GM23248 (cell line): ENCODE measurements around the gene PTOV1. TPM values are rescaled to one million over a fixed set of nuclear protein-coding genes. Genes with fewer than 3 reads are reported as not detected.

ENCODE experiments used
- DNase-seq: peaks from one replicate; pipeline ENCODE4 v3.0.0-alpha.2; 2015
- H2AFZ ChIP-seq: fragments of 200-600 bp; sonication (generic); 2 replicates; pipeline ENCODE4 v1.6.1; 2016; ENCODE audit warnings: antibody characterized with exemption
- H3F3A ChIP-seq: fragments of 200-600 bp; sonication (generic); 2 replicates; pipeline ENCODE4 v1.6.1; 2016; ENCODE audit warnings: mild to moderate bottlenecking, antibody characterized with exemption, mixed run types; ENCODE audit not compliant: insufficient read depth
- H3K27ac ChIP-seq: fragments of 200-600 bp; sonication (generic); 2 replicates; pipeline ENCODE4 v1.5.1; 2016; ENCODE audit warnings: mild to moderate bottlenecking
- H3K27me3 ChIP-seq: fragments of 200-600 bp; sonication (generic); replicated peaks from 2 replicates; pipeline ENCODE4 v1.6.1; 2016; ENCODE audit warnings: mild to moderate bottlenecking; ENCODE audit not compliant: insufficient read depth
- H3K36me3 ChIP-seq: fragments of 200-600 bp; sonication (generic); 2 replicates; pipeline ENCODE4 v1.6.1; 2016; ENCODE audit warnings: low read depth, mild to moderate bottlenecking
- H3K4me1 ChIP-seq: fragments of 200-600 bp; sonication (generic); 2 replicates; pipeline ENCODE4 v1.6.1; 2016; ENCODE audit warnings: mild to moderate bottlenecking; ENCODE audit not compliant: insufficient read depth
- H3K4me2 ChIP-seq: fragments of 200-600 bp; sonication (generic); one replicate; pipeline ENCODE4 v1.6.1; 2016; ENCODE audit warnings: mild to moderate bottlenecking; ENCODE audit not compliant: unreplicated experiment
- H3K4me3 ChIP-seq: fragments of 200-600 bp; sonication (generic); 2 replicates; pipeline ENCODE4 v1.5.1; 2016; ENCODE audit warnings: mild to moderate bottlenecking
- H3K79me2 ChIP-seq: fragments of 200-600 bp; sonication (generic); 2 replicates; pipeline ENCODE4 v1.6.1; 2016; ENCODE audit warnings: mild to moderate bottlenecking; ENCODE audit not compliant: insufficient read depth
- H3K9ac ChIP-seq: fragments of 200-600 bp; sonication (generic); 2 replicates; pipeline ENCODE4 v1.6.1; 2016; ENCODE audit warnings: mild to moderate bottlenecking
- H3K9me2 ChIP-seq: fragments of 200-600 bp; sonication (generic); 2 replicates; pipeline ENCODE4 v1.6.1; 2016; ENCODE audit warnings: mixed run types, mild to moderate bottlenecking, moderate library complexity; ENCODE audit not compliant: insufficient read depth
- H3K9me3 ChIP-seq: fragments of 200-600 bp; sonication (generic); one replicate; pipeline ENCODE4 v1.6.1; 2017; ENCODE audit warnings: low read depth
- H4K20me1 ChIP-seq: fragments of 200-600 bp; sonication (generic); 2 replicates; pipeline ENCODE4 v1.6.0; 2016; ENCODE audit not compliant: insufficient read depth
- EZH2 ChIP-seq: fragments of 200-600 bp; sonication (generic); IDR thresholded peaks from 2 replicates; pipeline ENCODE4 v1.6.1; 2018; ENCODE audit warnings: antibody characterized with exemption, mild to moderate bottlenecking; ENCODE audit not compliant: insufficient read depth, poor library complexity, severe bottlenecking
- EZH2phosphoT487 ChIP-seq: fragments of 200-600 bp; sonication (generic); IDR thresholded peaks from 2 replicates; pipeline ENCODE4 v1.6.1; 2018; ENCODE audit warnings: antibody characterized with exemption, moderate library complexity, mild to moderate bottlenecking, low read depth; ENCODE audit not compliant: insufficient read depth
- WGBS, 2 experiments: methylation state at CpG; one replicate each; pipeline ENCODE4 v1.1.6; 2015 to 2017; ENCODE audit warnings: low lambda C conversion rate in 2 of 2, low coverage in 1 of 2; ENCODE audit errors: missing lambda C conversion rate in 2 of 2; 5-methylcytosine and 5-hydroxymethylcytosine counted together
- in situ Hi-C: fragments of 300-500 bp; cut with MboI; formaldehyde crosslinking; loops from 2 replicates; pipeline ENCODE4 v1.15.0; 2020
- polyA plus RNA-seq: library from polyadenylated mRNA; unstranded; fragments of >200 nt; fragmentation: Nextera tagmentation; extraction: Ambion mirVana; gene quantifications from 2 replicates; pipeline ENCODE4 v1.2.1, GENCODE V29; 2016
- total RNA-seq: library from RNA; depleted of rRNA; stranded (reverse); fragments of >200 nt; shearing (Covaris generic); gene quantifications from 2 replicates; pipeline ENCODE4 v1.2.3, GENCODE V29; 2014

Gene PTOV1
- total and polyA plus RNA-seq, 2 experiments from 2014 or later = 88.0 to 88.9 TPM

DNA sequence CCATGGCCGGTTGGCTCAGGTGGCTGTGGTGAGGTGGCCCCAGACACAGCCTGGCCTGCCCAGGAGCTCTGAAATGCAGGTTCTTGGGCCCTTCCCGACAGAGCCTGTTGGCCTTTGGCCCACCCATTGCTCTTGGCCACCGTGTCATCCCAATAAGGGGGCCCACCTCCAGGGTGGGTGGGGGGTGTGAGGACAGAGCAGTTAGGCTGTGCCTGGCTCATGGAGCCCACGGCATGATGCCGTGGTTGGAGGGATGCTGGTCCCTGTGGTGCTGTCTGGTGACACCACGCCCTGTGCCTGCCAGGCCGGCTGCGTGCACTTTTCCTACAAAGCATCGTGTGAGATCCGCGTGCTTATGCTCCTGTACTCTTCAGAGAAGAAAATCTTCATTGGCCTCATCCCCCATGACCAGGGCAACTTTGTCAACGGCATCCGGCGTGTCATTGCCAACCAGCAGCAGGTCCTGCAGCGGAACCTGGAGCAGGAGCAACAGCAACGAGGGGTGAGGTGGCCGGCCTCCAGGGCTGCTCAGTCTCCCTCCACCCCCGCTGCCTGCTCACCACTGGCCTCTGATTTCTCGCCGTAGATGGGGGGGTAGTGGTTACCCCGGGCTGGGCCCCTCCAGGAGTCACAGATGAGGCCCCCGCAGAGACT lies 8.8 kb downstream of the PTOV1 start:
- TF ChIP-seq EZH2 (no peak), EZH2phosphoT487 (no peak)
- Histone ChIP-seq H3K79me2 (peaks cover 21% of the 10 kb centered on the region), H3F3A (peaks cover 24% of the 10 kb centered on the region; the same call in 1 of the 2 replicates), H3K9me3 (no peaks in the 10 kb centered on the region), H3K4me3 (no peak overlapping the region), H2AFZ (no peak overlapping the region), H3K9me2 (no peaks in the 10 kb centered on the region), H3K36me3 (peaks cover 9% of the 10 kb centered on the region; the same call in 1 of the 2 replicates), H3K27me3 (no peaks in the 10 kb centered on the region), H3K4me1 (peaks cover 6% of the 10 kb centered on the region), H4K20me1 (no peaks in the 10 kb centered on the region), H3K9ac (no peak overlapping the region), H3K4me2 (peak overlapping the region; percentile 5), H3K27ac (peak overlapping the region; percentile 57)
- in situ Hi-C loops = no loop called here
- WGBS, 2 experiments = 84 to 86% methylated on average over 20 to 21 of the region's 22 CpGs
- no peak for DNase-seq

DNA sequence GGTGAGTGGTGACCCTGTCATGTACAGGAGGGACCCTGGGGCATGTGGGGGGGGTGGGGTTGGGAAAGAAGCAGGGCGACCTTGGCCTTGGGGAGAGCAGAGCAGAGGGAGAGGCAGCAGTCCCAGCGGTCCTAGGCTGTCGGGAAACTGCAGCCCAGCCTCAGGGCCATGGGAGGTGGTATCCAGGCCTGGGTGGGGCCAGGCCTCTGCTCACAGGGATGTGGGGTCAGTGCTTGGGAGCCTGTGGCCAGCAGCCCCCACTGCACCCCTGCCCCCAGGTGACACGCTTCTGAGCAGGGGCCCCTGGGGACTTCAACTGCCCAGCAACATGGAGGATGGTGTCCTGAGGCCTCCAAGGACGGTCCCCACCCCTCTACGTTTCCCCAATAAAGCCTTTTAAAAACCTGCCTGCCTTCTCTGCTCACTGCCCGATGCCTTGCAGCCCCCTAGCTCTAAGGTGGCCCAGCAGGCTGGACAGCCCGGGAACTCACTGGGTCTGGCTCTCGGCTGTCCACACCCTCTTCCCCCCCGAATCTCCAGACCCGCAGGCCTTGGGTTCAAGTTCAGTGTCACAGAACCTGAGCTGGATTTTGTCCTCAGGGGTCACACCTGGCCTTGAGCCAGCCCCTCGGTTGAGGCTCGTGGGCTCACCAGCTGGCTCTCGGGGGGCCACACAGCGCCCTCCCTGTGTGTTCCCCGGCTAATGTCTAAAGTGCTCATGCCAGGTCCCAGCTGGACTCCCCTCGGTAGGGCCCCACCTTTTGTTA lies 9.6 kb downstream of the PTOV1 start:
- no peaks in the 10 kb centered on the region for H3K9me2 ChIP-seq
- in situ Hi-C loops = no loop called here
- H3K27me3 ChIP-seq = no peaks in the 10 kb centered on the region
- peaks cover 7% of the 10 kb centered on the region for H3K4me1 ChIP-seq
- no peak for DNase-seq
- H3K36me3 ChIP-seq = peaks cover 9% of the 10 kb centered on the region; the same call in 1 of the 2 replicates
- H3K27ac ChIP-seq = no peak overlapping the region
- peaks cover 22% of the 10 kb centered on the region; the same call in 1 of the 2 replicates for H3F3A ChIP-seq
- H2AFZ ChIP-seq = no peak overlapping the region
- H3K9ac ChIP-seq = no peak overlapping the region
- H4K20me1 ChIP-seq = no peaks in the 10 kb centered on the region
- no peak overlapping the region for H3K4me3 ChIP-seq
- TF ChIP-seq EZH2phosphoT487 = no peak
- TF ChIP-seq EZH2 = no peak
- H3K79me2 ChIP-seq = peaks cover 23% of the 10 kb centered on the region
- 69% methylated on average over 15 to 17 of the region's 17 CpGs for WGBS, 2 experiments
- H3K4me2 ChIP-seq = no peak overlapping the region
- no peaks in the 10 kb centered on the region for H3K9me3 ChIP-seq

DNA sequence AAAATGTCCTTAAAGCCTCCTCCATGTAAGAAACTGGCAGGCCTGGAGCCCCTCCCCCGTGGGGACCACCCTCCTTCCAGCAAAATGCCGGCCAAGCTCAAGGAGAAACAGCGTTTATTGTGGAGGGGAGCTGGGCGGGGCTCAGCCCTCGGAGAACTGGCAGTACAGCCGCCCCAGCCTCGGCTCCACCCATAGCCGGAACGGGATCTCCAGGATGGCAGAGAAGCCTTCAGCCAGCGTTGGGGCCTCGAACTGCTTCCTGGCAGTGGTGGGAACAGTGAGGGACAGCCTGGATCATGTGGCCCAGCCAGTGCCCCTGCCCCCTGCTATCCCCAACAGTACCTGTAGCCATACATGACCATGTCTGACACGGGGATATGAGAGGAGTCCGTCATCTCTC lies 10.1 kb downstream of the PTOV1 start:
- Histone ChIP-seq H3K9me3 (no peaks in the 10 kb centered on the region), H3F3A (peaks cover 22% of the 10 kb centered on the region; the same call in 1 of the 2 replicates), H2AFZ (no peak overlapping the region), H3K36me3 (peaks cover 9% of the 10 kb centered on the region; the same call in 1 of the 2 replicates), H3K4me3 (no peak overlapping the region), H3K9me2 (no peaks in the 10 kb centered on the region), H3K4me1 (peaks cover 11% of the 10 kb centered on the region), H3K27ac (no peak overlapping the region), H3K9ac (no peak overlapping the region), H3K4me2 (no peak overlapping the region), H3K27me3 (no peaks in the 10 kb centered on the region), H4K20me1 (no peaks in the 10 kb centered on the region), H3K79me2 (peaks cover 26% of the 10 kb centered on the region)
- in situ Hi-C loops = no loop called here
- 39 to 46% methylated on average over 13 of the region's 13 CpGs for WGBS, 2 experiments
- no peak for TF ChIP-seq EZH2
- DNase-seq = peak; percentile 34

DNA sequence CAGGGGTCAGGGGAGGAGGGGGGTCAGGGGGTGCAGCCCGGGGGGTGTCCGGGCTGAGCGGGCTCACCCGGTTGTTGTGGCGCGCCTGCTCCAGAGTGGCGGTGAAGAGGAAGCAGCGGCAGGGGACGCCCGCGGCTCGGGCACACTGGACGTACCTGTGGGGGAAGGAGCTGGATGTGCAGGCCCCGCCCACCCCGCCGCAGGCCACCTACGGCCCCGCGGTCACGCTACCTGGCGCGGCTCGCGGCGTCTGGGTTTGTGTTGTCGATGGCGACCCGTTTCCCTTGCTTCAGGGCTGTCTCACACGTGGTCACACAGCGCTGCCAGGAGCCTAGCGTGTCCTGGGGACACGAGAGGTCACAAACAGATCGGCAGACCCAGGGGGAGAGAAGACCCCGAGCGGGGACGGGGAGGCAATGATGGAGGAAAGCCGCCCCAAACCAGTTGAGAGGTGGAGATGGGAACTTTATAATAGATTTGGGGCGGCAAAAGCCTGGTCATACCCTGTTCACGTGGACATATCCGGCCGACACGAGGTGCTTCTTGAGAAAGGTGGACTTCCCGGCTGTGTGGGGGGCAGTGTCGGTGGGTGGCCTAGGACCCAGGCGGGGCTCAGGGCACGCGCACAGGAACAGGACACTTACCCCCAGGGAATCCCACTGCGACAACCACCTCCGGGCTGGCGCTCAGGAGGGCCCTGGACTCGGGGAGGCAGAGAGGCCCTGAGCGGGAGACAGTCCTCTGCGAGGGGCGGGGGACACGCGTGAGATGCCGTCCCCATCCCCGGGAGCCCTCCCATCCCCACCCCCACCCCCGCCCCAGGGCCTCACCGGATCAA lies 10.8 kb downstream of the PTOV1 start:
- peaks cover 22% of the 10 kb centered on the region for H3F3A ChIP-seq
- peaks cover 9% of the 10 kb centered on the region; the same call in 1 of the 2 replicates for H3K36me3 ChIP-seq
- peaks cover 32% of the 10 kb centered on the region for H3K79me2 ChIP-seq
- TF ChIP-seq EZH2 = no peak
- TF ChIP-seq EZH2phosphoT487 = no peak
- no peak overlapping the region for H3K4me2 ChIP-seq
- no peak for DNase-seq
- H3K9me2 ChIP-seq = no peaks in the 10 kb centered on the region
- in situ Hi-C loops = no loop called here
- 84 to 85% methylated on average over 35 to 60 of the region's 60 CpGs for WGBS, 2 experiments
- no peak overlapping the region for H3K4me3 ChIP-seq
- no peaks in the 10 kb centered on the region for H3K27me3 ChIP-seq
- no peaks in the 10 kb centered on the region for H3K9me3 ChIP-seq
- peaks cover 14% of the 10 kb centered on the region for H3K4me1 ChIP-seq
- H4K20me1 ChIP-seq = no peaks in the 10 kb centered on the region
- H3K27ac ChIP-seq = no peak overlapping the region
- H3K9ac ChIP-seq = no peak overlapping the region
- no peak overlapping the region for H2AFZ ChIP-seq
